K562 (cell line): ENCODE measurements around the gene HDAC5. TPM values are rescaled to one million over a fixed set of nuclear protein-coding genes. Genes with fewer than 3 reads are reported as not detected.
A peak's percentile ranks its signal among the peaks of the same experiment; 100 is the strongest.

Experiments
- BCOR ChIP-seq: fragments of 450-650 bp; IDR thresholded peaks from 2 replicates; pipeline ENCODE4 v1.6.1; 2016
- MGA ChIP-seq: fragments of 450-650 bp; IDR thresholded peaks from 2 replicates; pipeline ENCODE4 v1.6.1; 2016; ENCODE audit warnings: mild to moderate bottlenecking, moderate library complexity
- ZNF280A ChIP-seq: fragments of 450-650 bp; IDR thresholded peaks from 2 replicates; pipeline ENCODE4 v1.6.1; 2018; ENCODE audit warnings: mild to moderate bottlenecking, low read depth; ENCODE audit not compliant: partially characterized antibody
- ZNF407 ChIP-seq: fragments of 450-650 bp; IDR thresholded peaks from 2 replicates; pipeline ENCODE4 v1.6.1; 2016; ENCODE audit warnings: low read depth
- ZNF57 ChIP-seq: fragments of 450-650 bp; formaldehyde crosslinking; IDR thresholded peaks from 2 replicates; pipeline ENCODE4 v1.4.0; 2020; ENCODE audit warnings: mild to moderate bottlenecking, moderate library complexity
- ZNF668 ChIP-seq: fragments of 250-450 bp; sonication (Bioruptor Pico); IDR thresholded peaks from 2 replicates; pipeline ENCODE4 v1.8.0; 2022; ENCODE audit warnings: mild to moderate bottlenecking, inconsistent platforms
- polyA plus RNA-seq, 8 experiments: library from polyadenylated mRNA; depleted of rRNA in 4 of 8; stranded (reverse) in 5 of 8; unstranded in 3 of 8; fragments of >200 nt; fragmentation: Nextera tagmentation in 2 of 8; fragmentation: Illumina TruSeq in 1 of 8; extraction: Ambion mirVana in 2 of 8; extraction: Trizol in 1 of 8; gene quantifications; 2 replicates each; pipeline versions ENCODE4 v1.2.1 to v1.2.3, GENCODE V29; 2011 to 2014; ENCODE audit warnings: inconsistent platforms in 1 of 8, missing spikeins in 1 of 8
- total RNA-seq, 7 experiments: library from RNA; depleted of rRNA in 6 of 7; stranded (reverse); fragments of >200 nt in 6 of 7; fragmentation: Illumina TruSeq in 2 of 7; extraction: Trizol in 2 of 7; gene quantifications; 2 replicates each; pipeline versions ENCODE4 v1.2.1 to v1.2.3, GENCODE V29; 2011 to 2021; ENCODE audit warnings: low replicate concordance in 1 of 7

HDAC5 gene
- total and polyA plus RNA-seq, 9 of the 15 experiments (the other 6 are each of a cell fraction or from before 2014, with no cell fraction given): 0.45 to 26.2 (median 16.4) TPM

- TF ChIP-seq MGA (no peak; the same call in 1 of the 2 replicates), ZNF57 (no peak), BCOR (peak; percentile 36; the same call in 1 of the 2 replicates), ZNF407 (no peak), ZNF668 (CRISPR knock-in tag) (no peak), ZNF280A (no peak)
These were observed 57.7 kb downstream of the HDAC5 start (continued) for GRCh38 chr17:44065668-44066203.
